ENCODE data around the gene NDUFC1. TPM values are rescaled to one million over a fixed set of nuclear protein-coding genes. Genes with fewer than 3 reads are reported as not detected.
"Not testable (repeated sequence)": the region's sequence is repeated elsewhere in the genome, so short reads cannot be mapped to it uniquely, and the experiment has no call there.

The NDUFC1 gene
- total RNA-seq, 1 donor from 2014 or later = 36.8 TPM

DNA sequence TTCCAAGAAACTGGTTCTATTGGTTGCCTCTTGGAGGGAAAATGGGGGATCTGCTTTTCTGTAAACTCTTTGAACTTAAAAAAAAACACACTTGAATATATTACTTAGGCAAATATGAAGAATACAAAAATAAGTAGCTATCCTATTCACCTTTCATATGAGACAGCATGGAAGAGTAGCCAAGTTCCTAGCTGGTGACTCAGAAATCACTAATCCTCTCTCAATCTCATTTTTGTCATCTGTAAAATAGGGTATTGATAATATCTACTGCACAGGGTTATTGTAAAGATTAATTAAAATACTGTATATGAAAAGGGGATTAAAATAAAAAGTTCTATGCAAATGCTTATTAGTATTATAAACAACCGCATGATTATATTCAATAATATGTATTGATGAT is 35.0 kb downstream of the NDUFC1 start:
- H3K27me3 ChIP-seq (ENCODE audit: control insufficient read depth, insufficient read depth, low read length) = no peaks in the 10 kb centered on the region
- no peak overlapping the region for H3K4me3 ChIP-seq (ENCODE audit: low read depth, low read length)
- no peaks in the 10 kb centered on the region for H3K36me3 ChIP-seq (ENCODE audit: control insufficient read depth, insufficient read depth, low read length)
- DNase-seq (ENCODE audit: low read depth) = no peak
- TF ChIP-seq, protein P1, sequence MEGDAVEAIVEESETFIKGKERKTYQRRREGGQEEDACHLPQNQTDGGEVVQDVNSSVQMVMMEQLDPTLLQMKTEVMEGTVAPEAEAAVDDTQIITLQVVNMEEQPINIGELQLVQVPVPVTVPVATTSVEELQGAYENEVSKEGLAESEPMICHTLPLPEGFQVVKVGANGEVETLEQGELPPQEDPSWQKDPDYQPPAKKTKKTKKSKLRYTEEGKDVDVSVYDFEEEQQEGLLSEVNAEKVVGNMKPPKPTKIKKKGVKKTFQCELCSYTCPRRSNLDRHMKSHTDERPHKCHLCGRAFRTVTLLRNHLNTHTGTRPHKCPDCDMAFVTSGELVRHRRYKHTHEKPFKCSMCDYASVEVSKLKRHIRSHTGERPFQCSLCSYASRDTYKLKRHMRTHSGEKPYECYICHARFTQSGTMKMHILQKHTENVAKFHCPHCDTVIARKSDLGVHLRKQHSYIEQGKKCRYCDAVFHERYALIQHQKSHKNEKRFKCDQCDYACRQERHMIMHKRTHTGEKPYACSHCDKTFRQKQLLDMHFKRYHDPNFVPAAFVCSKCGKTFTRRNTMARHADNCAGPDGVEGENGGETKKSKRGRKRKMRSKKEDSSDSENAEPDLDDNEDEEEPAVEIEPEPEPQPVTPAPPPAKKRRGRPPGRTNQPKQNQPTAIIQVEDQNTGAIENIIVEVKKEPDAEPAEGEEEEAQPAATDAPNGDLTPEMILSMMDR (IDR thresholded peaks at IDR 0.05; ENCODE audit: insufficient read depth, low read length, poor library complexity, severe bottlenecking) = no peak

DNA sequence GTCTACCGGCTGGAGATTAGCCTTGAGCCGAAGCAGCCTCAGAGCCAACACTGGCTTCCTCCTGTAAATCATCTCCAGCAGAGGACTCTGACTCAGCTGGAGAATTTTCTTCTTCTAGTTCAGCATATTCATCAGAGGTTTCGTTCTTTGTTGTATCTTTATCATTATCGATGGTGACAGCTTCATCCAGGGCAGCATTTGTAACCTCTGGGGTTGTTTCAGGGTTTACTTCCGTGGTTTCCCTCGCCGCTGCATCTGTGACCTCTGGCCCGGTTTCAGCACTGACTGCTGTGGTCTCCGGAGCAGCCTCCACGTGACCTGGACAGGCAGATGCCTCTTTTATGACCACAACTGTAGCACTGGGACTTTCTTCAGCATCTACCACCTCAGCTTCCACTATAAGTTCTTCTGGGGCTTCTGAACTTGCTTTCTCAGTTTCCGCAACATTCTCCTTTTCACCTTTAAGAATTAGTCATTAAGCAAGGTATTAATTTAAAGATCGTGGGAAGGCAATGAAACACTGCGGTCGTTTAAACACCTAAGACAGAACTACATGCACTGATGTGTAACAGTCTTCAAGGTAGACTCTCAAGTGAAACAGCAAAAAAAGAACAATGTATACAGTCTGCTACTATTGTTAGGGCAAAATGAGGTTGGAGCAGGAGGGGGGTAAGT is 35.6 kb downstream of the NDUFC1 start:
- peak; percentile 49 for DNase-seq (ENCODE audit: low read depth)
- Histone ChIP-seq H3K36me3 (ENCODE audit: control insufficient read depth, insufficient read depth, low read length) (no peaks in the 10 kb centered on the region), H3K4me3 (ENCODE audit: low read depth, low read length) (peak overlapping the region; percentile 49), H3K27me3 (ENCODE audit: control insufficient read depth, insufficient read depth, low read length) (no peaks in the 10 kb centered on the region)
- TF ChIP-seq, protein P1 (IDR thresholded peaks at IDR 0.05; ENCODE audit: insufficient read depth, low read length, poor library complexity, severe bottlenecking) = no peak

DNA sequence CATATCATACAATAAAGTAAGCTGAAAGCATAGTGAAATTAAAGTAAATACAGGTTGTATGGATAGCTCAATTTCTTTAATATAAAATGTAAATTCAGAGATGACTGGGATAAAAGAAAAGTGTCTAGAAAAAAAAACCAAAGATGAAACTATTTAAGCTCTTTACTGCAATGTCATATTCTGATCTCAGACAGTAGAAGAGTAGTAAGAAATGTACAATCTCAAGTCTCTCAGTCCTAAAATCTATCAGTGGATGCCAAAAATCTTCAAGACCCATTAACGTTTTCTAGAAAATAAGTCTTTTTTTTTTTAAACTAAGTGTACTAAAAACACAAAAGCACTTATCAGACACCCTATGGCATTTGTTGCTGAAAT is 36.1 kb downstream of the NDUFC1 start:
- TF ChIP-seq, protein P1 (IDR thresholded peaks at IDR 0.05; ENCODE audit: insufficient read depth, low read length, poor library complexity, severe bottlenecking) = no peak
- H3K27me3 ChIP-seq (ENCODE audit: control insufficient read depth, insufficient read depth, low read length) = no peaks in the 10 kb centered on the region
- H3K36me3 ChIP-seq (ENCODE audit: control insufficient read depth, insufficient read depth, low read length) = no peaks in the 10 kb centered on the region
- DNase-seq (ENCODE audit: low read depth) = no peak
- no peak overlapping the region for H3K4me3 ChIP-seq (ENCODE audit: low read depth, low read length)

DNA sequence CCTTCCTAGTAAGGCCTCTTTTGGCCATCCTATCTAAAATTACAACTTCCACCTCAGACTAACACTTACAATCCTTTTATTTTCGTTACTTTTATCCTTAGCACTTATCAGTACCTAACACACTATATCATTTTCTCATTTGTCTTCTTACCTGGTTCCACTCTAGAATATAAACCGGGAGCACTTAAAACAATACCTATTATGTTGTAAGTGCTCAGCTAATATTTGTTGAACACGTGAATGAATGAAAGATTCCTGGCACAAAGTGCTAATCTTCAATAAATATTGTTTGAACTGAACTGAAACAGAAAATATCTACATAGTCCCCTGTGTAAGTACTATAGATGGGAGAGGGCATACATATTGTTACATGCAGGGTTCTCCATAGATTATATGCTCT is 36.6 kb downstream of the NDUFC1 start:
- H3K4me3 ChIP-seq (ENCODE audit: low read depth, low read length) = no peak overlapping the region
- no peaks in the 10 kb centered on the region for H3K27me3 ChIP-seq (ENCODE audit: control insufficient read depth, insufficient read depth, low read length)
- H3K36me3 ChIP-seq (ENCODE audit: control insufficient read depth, insufficient read depth, low read length) = no peaks in the 10 kb centered on the region
- DNase-seq (ENCODE audit: low read depth) = no peak
- TF ChIP-seq, protein P1 (IDR thresholded peaks at IDR 0.05; ENCODE audit: insufficient read depth, low read length, poor library complexity, severe bottlenecking) = no peak

DNA sequence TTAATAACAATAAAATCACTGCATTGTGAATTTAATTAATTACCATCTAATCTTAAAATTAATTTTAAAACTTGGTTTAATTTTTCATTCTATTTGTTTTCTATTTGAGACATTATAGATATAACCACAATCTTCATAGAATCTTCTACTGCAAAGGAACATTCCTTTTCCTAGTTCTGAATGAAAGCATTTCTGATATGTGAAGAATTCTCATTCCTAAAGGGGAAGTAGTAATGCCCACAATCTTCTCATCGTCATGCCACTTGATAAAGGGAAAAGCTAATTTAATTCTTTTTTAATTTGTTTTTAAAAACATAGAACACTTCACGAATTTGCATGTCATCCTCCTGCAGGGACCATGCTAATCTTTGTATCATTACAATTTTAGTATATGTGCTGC is 45.9 kb downstream of the NDUFC1 start:
- Histone ChIP-seq H3K4me3 (ENCODE audit: low read depth, low read length) (no peak overlapping the region), H3K36me3 (ENCODE audit: control insufficient read depth, insufficient read depth, low read length) (no peaks in the 10 kb centered on the region), H3K27me3 (ENCODE audit: control insufficient read depth, insufficient read depth, low read length) (no peaks in the 10 kb centered on the region)
- DNase-seq (ENCODE audit: low read depth) = no peak
- TF ChIP-seq, protein P1 (IDR thresholded peaks at IDR 0.05; ENCODE audit: insufficient read depth, low read length, poor library complexity, severe bottlenecking) = no peak

DNA sequence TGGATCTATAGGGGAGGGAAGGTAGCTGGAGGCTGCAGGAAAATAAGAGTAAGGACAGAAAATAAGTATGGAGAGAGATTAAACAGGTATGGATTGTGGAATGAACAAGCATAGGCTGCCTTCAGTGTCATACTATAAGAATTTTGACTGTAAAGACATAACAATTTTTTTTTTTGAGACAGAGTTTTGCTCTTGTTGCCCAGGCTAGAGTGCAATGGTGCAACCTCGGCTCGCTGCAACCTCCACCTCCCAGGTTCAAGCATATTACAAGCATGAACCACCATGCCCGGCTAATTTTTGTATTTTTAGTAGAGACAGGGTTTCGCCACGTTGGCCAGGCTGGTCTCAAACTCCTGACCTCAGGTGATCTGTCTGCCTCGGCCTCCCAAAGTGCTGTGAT is 46.7 kb downstream of the NDUFC1 start:
- H3K27me3 ChIP-seq (ENCODE audit: control insufficient read depth, insufficient read depth, low read length); H3K36me3 ChIP-seq (ENCODE audit: control insufficient read depth, insufficient read depth, low read length); DNase-seq (ENCODE audit: low read depth); H3K4me3 ChIP-seq (ENCODE audit: low read depth, low read length): not testable (repeated sequence)
